Activated T-cell treated with anti-CD3 and anti-CD28 coated beads, Interleukin-2, amount 50 U/mL, for 48 hours (primary cell): ENCODE data around the gene NTSR1.

ENCODE experiments used
- DNase-seq, 2 experiments: peaks; one replicate each; pipeline ENCODE4 v3.0.0-alpha.2; 2020

Gene NTSR1

DNA sequence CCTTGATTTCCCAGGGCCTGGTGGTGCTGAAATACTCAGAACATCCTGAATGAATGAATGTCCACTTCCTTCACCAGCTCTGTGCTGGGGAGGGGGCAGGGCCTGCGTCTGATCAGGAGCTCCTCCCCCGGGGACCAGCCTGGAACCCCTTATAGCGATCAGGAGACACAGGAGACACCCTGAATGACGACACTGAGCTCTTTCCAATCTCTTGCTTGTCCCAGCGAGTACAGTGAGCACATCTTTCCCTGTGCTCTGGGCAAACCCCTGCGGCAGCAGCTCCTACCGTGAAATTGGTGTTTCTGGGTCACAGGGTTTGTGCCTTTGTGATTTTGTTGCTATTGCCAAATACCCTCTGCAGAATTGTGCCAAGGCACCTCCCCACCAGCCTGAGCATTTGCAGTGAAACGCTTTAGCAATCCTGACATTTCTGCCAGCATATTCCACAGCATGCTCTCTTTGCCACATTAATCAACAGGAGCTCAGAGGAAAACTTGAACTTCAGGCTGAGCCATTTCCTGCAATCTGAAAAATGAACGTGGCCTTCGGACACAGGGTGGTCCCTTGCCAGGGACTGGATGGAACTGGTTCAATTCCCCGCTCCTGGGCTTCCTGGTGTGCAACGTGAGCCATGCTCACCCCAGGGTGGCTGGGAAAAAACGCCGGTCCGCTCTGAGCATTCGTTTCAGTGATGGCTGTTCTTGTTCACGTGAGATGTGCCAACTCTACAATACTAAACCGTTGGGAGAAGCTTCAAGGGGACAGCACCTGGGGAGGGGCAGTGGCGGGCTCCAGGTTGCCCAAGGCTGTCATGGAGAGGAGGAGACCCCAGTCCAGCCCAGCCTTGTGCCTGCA lies 64.6 kb downstream of the NTSR1 start:
- DNase-seq: no peak

DNA sequence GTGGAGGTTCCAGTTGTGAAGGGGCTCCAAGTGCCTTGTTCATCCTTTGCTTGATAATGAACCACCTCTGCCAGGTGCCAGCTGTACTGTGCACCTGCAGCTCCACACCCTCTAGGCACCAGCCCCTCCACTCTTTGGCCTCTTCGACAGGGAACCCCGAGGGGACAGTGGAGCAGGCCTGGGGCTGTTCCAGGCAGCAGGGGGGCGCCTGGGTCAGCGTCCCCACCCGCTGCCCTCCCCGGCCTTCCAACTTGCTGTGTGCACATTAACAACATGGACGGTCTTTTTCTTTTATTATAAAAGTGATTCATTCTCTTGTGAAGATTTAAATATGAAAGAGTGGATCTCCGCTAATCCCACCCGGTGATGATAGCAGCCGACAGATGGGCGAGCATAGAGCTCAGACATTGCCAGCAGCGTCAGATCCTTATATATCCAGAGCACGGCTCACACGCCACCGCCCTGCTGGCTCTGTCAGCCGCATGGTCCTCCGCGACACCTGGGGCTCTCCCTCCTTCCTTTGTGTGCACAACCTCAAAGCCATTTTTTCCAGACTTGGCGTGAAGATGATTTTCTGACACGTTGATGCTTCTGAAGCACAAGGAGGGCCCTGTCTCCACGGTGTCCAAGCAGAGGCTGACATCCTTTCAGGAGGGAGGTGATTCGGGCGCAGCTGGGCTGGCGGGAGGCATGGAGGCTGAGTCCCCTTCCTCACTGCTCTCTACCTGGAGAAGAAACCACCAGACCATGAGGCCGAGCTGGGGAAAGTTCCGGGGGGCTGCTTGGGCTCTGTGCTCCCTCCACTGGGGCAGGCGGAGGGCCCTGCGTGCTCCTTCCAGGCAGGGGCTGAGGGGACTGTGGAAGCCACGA lies 65.4 kb downstream of the NTSR1 start:
- no peak for DNase-seq

DNA sequence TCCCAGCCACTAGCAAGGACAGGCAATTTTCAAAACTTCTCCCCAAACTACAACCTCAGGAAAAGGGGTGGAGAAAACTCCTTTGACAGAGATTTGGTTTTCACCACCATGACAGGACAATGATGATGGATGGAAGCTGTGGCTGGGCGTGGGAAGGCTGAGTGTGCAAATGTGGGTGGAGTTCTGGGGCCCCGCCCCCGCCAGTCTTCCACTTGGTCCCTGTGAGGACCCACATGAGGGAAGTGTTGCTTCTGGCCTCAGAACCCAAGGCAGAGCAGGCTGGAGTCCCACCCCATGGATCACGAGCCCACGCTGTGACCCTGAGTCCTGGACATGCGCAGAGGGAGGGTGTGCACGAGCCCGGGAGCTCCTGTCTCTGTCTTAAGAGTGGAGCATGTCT lies 66.1 kb downstream of the NTSR1 start:
- DNase-seq: peak in 1 of 2 experiments; percentile 47

DNA sequence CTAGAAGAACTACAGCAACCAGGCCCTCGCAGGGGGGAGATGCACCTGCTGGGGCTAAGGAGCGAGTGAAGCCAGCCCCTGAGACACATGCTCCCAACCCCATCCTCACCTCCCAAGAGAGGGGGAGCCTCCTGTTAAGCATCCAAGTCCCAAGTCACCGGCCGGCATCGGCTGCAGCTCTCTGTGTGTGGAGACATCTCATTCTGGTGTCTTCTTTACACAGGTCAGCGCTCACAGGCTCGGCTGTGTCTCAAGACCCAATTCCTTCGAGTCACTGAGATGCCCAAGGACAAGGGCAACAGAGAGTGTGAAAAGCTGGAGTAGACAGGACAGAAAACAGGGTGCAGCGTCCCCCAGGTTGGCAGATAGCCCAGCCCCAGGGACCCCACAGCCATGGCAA lies 66.6 kb downstream of the NTSR1 start:
- no peak for DNase-seq

DNA sequence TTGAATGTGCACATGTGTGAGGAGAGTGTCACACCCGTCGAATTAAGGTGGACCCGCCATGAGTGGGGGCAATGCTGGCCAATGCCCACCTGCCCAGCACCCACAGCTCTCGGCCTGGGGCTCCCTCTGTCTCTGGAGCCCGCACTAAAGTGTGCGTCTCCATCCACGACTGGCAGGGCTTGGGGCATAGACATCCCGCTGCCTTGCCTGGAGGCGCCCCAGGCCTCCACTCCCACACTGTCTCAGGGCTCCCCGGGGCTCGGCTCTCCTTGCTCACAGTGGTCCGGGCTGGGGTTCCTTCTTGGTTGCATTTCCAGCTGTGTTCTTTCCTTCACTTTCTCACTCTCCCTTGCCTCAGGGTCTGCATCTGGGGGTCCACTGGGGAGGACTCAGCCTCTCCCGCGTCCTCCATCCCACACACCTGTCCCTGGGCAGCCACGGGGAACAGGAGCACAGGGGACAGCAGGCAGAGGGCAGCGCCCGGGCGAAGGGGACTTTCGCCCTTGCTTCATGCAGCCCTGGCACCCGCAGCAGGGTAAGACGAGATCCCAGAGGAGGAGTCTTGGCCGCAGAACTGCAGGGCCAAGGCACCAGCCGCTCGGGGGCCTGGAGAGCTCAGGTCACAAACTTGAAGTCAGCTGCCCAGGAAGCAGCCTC lies 67.5 kb downstream of the NTSR1 start:
- DNase-seq: no peak

DNA sequence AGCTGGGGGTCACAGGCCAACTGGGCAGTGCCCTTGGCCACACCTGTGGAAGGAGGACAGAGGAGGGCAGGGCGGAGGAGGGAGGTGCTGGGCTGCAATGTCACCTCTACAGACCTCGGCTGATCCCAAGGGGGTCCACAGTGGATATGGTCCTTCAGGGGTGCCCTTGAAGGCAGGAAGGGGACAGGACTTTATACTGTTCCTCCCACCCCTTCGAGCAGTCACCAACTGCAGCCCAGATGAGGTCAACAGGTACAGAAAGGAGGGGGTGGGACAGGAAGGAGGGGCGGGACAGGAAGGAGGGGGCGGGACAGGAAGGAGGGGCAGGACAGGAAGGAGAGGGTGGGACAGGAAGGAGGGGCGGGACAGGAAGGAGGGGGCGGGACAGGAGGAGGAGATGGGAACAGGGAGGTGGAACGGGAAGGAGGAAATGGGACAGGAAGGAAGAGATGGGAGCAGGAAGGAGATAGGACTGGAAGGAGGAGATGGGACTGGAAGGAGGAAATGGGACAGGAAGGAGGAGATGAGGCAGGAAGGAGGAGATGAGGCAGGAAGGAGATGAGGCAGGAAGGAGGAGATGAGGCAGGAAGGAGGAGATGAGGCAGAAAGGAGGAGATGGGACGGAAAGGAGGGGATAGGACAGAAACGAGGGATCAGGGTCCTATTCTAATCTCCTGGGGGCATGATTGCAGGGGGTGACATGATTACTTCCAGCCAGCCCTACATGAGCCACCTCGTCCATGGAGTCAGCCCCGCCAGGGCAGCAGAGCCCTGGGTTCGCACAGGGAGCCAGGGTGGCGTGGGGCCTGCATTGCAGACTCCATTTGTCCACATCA lies 68.3 kb downstream of the NTSR1 start:
- DNase-seq: peak; percentile 69 to 77

DNA sequence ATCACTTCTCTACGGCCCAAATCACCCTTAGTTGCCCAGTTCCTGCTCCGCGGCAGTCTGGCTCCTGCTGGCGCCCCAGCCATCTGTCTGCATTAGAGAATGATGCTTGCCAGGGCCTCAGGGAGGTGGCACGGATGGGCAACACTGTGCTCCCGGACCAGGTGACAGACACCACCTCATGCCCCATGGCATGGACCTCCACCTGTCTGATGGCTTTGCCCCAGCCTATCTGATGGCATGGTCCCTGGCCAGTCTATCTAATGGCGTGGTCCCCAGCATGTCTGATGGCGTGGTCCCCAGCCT lies 68.8 kb downstream of the NTSR1 start:
- DNase-seq: no peak

DNA sequence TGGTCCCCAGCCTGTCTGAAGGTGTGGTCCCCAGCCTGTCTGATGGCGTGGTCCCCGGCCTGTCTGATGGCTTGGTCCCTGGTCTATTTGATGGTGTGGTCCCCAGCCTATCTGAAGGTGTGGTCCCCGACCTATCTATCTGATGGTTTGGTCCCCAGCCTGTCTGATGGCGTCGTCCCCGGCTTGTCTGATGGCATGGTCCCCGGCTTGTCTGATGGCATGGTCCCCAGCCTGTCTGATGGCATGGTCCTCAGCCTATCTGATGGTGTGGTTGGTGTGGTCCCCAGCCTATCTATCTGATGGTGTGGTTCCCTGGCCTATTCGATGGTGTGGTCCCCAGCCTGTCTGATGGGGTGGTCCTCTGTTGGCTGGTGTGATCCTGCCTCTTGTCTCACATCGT lies 69.4 kb downstream of the NTSR1 start:
- DNase-seq: no peak

DNA sequence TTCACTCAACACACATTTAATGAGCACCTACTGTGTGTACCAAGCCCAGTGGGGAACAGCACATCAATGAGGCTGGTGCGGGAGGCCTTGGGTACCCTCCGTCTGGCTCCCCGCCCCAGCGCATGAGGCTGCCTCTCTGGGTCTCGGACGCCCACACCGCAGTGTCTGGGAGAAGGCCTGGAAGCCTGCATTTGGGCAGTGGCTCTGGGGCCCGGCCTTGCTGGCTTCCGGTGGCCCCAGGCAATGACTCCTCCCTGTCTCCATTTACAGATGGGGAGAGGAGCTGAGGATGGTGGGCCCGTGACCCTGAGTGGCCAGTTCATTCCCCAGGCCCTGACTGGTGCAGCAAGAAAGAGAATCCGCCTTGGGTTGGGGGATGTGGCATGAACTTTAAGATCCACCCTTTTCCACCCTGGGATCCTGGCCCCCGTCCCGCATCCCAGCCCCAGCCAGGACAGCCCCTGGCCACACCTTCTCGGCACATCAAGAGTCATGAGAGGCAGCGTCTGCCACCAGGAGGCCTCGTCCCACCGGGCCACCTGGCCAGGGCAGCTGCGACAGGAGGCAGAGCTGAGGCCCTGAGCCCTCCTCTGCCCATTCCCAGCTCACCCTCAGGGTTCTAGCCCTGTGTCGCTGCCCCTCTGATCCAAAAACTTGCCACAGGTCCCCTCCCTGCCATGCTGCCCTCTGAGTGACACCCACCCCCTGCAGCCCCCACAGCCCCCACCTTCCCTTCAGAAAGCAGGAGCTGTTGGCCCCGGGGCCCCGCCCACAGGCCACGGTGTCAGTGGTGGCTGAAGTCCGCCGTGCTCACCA lies 70.2 kb downstream of the NTSR1 start:
- no peak for DNase-seq

DNA sequence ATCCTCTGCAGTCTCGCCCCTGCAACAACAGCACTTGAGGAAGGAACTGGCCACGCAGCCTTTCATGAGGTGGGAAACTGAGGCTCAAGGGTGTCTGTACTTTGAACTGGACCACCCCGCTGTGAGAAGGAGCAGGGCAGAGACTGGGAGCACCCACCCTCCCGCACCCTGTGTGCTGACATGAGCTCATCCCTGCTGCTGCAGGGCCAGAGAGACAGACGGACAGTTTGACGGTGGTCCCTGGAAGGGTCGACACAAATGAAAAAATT lies 70.7 kb downstream of the NTSR1 start:
- no peak for DNase-seq

DNA sequence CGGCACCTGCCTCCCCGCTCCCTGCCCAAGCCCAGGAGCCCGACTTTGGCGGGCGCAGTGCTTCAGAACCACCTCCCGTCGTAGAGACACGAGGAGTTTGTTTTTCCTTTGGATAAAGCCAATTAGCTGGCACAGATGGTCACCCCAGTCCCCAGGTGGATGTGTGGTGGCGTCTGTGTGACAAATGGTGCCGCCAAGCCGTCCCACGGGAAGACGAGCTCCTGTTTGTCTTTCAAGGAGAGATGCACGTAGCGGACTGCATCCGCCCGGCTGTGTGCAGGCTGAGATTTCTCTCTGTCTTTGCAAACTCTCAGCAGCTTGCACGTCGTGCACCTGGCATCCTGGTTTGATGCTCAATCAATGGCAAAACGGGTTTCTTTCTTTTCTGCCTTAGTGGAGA lies 71.6 kb downstream of the NTSR1 start:
- DNase-seq: no peak

DNA sequence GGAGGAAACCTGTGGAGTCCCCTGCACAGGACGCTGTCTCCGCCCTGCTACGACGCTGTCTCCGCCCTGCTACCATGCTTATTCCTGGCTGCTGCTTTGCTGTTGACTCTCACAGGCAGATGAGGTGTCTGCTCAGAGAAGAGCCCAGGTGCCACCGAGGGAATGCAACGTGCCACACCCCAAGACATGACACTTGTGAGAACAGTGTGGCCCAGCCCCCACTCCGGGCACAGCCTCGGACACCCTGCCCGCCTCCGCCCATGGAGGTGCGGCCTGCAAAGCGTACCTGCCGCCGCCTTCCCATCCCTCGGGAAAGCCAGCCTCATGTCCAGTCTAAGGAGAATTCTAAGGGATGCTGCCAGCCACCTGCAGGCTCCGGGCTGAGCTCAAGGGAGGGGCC lies 72.1 kb downstream of the NTSR1 start:
- DNase-seq: no peak

DNA sequence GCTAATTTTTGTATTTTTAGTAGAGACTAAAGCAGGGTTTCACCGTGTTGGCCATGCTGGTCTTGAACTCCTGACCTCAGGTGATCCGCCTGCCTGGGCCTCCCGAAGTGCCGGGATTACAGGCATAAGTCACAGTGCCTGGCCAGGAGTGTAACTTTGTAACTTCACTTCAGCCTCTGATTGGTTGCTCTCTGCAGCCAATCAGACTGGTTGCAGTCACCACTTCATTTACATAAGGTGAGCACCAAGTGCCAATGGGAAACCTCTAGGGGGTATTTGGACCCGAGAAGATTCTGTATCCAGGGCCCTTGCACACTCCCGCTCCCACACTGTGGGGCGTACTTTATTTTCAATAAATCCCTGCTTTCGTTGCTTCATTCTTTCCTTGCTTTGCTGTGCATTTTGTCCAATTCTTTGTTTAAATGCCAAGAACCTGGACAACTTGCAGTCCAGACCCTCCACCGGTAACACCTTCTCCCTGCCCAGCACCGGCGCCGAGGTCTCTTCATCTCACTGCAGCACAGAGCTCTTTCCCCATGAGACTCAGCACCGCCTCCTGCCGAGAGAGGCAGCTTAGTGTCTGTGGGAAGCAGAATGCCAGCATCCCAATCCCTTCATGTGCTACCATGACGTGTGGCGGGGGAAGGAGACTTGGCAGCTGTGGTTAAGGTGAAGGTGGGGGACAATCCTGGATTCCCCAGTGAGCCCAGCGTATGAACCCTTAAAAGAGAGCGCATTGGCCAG lies 73.7 kb downstream of the NTSR1 start:
- DNase-seq: no peak

DNA sequence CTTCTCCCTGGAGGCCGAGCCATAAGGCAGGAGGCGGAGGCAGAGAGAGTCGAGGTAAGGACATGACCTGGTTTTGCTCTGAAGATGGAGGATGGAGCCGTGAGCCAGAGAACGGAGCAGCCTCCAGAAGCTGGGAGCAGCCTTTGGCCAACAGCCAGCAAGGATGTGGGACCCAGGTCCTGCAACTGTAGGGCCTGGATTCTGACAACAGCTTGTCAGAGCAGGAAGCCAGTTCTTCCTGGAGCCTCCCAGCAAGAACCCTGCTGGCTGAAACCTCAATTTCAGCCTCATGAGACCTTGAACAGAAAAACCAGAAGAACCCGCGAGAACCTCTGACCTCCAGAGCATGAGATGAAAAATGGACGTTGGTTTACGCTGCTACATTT lies 74.2 kb downstream of the NTSR1 start:
- no peak for DNase-seq

DNA sequence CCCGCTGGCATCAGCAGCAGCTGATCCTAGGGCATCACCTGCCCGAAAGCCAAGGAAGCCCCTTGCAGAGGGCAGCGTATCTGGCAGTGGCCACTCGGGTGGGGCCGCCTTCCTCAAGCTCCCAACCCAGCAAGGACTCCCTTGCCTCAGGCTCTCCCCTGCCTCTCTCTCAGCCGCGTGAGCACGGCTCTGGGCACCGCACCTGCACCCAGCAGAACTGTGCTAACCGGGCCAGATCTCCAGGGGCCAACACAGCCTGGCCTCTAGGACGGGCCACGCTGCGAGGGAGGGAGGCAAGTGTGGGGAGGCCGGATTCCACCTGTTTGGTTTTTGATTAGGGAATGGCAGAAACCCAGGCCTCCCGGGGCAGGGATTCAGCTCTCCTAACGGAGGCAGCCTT lies 75.9 kb downstream of the NTSR1 start:
- no peak for DNase-seq

DNA sequence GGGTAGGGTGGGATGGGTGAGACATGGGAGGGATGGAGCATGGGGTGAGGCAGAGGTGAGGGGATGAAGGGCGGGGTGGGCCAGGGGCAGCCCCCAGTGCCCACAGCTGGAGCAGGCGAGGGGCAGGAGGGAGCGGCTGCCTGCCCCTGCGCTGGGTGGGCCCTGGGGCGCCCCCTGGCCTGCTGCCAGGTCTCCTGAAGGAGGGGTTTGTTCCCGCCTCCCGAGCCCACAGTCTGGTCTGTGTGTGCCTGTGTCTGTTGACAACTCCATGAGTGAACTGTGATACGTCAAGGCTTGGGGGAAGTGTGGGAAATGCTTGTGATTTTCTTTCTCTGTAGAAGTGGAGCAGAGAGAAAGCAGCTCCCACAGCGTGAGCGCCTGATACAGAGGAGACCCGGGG lies 76.8 kb downstream of the NTSR1 start:
- DNase-seq: no peak

DNA sequence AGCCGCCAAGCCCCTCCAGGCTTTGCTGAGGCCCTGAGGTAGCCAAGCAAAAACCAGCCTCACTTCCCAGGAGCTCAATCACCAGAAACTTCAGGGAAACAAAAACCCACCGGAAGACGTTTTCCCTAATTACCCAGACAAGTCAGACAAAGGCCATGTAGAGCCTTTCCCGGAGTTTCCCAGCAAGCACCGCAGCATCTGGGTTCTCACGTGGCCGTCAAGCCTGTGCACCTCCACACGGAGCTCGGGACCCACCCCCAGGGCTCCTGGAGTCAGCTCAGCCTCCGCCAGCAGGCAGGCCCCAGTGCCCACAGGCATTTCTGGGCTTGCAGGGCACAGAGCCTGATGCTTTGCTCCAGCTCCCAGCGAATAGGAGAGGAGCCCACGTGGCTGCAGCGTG lies 77.5 kb downstream of the NTSR1 start:
- no peak for DNase-seq

DNA sequence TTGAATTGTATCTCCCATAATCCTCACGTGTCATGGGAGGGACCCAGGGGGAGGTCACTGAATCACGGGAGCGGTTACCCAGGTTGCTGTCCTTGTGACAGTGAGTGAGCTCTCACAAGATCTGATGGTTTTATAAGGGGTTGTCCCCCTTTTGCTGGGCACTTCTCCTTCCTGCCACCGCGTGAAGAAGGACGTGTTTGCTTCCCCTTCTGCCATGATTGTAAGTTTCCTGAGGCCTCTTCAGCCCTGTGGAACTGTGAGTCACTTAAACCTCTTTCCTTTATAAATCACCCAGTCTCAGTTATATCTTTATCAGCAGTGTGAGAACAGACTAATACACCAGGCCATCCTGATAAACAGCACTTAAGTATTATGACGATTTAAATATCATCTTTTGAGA lies 78.7 kb downstream of the NTSR1 start:
- DNase-seq: no peak

DNA sequence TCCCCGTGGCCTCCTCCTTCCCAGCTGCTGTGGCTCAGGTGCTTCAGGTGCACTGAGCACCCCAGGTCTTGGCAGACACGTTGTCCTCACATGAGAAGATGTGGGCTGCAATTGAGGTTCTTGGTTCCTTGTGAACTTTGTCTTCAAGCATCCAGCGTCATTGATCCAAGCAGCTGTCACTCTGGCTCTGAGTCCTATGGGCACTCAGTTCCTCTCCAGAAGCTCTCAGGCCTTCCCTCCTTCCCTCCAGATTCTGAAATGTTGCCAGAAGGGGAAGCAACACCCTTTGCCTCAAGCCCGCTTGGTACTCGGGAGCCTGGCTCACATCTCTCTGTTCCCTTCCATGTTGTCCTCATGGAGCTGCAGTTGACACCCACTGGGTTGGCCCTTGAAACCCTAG lies 79.2 kb downstream of the NTSR1 start:
- DNase-seq: no peak

DNA sequence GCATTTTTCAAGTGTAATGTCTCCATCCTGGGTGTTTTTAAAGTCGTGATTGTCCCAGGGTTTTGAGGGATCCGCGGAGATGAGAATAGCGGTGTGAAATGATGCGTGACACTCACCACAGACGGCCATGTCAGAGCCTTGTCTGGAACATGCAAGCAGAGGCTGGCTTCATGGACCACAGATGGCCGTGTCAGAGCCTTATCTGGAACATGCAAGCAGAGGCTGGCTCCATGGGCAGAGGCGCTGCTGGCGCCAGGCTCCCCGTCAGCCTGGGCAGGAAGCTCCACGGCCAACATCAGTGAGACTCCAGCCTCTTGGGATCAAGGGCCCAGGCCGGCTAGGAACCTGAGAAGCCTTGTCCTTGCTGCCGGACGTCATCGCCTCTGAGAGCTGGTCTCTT lies 80.0 kb downstream of the NTSR1 start:
- no peak for DNase-seq

DNA sequence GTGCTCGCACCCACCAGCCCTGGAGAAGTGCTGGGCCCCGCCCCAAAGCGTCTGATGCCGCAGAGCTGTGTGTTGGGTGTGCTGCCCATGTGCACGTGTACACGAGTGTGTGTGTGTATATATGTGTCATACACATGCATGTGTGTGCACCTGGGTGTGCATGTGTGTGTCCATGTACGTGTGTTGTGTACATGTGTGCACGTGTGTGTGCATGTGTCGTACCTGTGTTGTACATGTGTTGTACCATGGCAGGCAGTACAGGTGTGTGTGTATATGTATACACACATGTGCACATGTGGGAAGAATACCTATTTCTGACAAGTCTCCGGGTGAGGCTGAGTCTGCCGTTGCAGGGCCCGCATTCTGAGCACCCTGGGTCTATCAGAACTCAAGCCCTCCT lies 81.4 kb downstream of the NTSR1 start:
- no peak for DNase-seq
